Measurements from ENCODE around the gene ENO1.

DNA sequence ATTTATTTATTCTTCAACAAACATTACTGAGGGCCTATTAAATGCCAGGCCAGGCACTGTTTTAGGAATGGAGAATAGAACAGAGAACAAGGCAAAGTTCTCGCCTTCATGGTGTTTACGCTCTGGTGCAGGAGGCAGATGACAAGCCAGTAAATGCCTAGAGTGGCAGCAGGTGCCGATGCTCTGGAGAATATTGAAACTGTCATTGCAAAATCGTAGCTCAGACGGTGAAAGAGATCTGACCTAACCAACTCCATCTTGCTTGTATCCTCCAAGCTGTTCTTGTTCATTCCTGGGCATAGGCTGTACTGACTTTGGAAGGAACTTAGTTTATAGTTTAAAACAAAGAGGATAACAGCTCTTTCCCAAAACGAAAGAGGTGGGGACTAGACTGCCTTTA lies 13.5 kb upstream of the ENO1 start:
- TF ChIP-seq, protein P1, sequence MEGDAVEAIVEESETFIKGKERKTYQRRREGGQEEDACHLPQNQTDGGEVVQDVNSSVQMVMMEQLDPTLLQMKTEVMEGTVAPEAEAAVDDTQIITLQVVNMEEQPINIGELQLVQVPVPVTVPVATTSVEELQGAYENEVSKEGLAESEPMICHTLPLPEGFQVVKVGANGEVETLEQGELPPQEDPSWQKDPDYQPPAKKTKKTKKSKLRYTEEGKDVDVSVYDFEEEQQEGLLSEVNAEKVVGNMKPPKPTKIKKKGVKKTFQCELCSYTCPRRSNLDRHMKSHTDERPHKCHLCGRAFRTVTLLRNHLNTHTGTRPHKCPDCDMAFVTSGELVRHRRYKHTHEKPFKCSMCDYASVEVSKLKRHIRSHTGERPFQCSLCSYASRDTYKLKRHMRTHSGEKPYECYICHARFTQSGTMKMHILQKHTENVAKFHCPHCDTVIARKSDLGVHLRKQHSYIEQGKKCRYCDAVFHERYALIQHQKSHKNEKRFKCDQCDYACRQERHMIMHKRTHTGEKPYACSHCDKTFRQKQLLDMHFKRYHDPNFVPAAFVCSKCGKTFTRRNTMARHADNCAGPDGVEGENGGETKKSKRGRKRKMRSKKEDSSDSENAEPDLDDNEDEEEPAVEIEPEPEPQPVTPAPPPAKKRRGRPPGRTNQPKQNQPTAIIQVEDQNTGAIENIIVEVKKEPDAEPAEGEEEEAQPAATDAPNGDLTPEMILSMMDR (IDR thresholded peaks at IDR 0.05): no peak
- no peak for TF ChIP-seq POLR2A (IDR thresholded peaks at IDR 0.05)
